Measurements from ENCODE around the gene DNAH14.

Gene DNAH14

DNA sequence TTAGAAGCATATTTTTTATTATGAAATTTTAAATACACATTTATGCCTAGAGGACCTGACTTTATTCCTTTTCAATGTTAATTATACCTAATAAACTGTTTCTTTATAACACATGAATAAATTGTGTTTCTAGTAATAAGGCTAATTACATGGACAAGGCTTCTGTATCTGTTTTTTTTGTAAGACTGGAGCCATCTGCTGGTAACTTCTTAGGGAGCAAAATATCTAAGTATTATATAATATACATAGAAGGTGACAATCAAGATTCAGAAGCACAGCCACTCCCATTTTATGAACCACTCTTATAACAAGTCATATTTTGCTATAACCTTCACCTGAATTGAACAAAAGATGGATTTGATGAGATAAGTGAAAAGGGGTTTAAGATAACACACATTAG is 414.1 kb downstream of the DNAH14 start:
- TF ChIP-seq, protein P1, sequence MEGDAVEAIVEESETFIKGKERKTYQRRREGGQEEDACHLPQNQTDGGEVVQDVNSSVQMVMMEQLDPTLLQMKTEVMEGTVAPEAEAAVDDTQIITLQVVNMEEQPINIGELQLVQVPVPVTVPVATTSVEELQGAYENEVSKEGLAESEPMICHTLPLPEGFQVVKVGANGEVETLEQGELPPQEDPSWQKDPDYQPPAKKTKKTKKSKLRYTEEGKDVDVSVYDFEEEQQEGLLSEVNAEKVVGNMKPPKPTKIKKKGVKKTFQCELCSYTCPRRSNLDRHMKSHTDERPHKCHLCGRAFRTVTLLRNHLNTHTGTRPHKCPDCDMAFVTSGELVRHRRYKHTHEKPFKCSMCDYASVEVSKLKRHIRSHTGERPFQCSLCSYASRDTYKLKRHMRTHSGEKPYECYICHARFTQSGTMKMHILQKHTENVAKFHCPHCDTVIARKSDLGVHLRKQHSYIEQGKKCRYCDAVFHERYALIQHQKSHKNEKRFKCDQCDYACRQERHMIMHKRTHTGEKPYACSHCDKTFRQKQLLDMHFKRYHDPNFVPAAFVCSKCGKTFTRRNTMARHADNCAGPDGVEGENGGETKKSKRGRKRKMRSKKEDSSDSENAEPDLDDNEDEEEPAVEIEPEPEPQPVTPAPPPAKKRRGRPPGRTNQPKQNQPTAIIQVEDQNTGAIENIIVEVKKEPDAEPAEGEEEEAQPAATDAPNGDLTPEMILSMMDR (IDR thresholded peaks at IDR 0.05; ENCODE audit: low read depth, low read length, missing control alignments) = no peak
- DNase-seq (ENCODE audit: low read depth) = no peak
- H3K4me3 ChIP-seq (ENCODE audit: low read depth, low read length) = no peak overlapping the region

DNA sequence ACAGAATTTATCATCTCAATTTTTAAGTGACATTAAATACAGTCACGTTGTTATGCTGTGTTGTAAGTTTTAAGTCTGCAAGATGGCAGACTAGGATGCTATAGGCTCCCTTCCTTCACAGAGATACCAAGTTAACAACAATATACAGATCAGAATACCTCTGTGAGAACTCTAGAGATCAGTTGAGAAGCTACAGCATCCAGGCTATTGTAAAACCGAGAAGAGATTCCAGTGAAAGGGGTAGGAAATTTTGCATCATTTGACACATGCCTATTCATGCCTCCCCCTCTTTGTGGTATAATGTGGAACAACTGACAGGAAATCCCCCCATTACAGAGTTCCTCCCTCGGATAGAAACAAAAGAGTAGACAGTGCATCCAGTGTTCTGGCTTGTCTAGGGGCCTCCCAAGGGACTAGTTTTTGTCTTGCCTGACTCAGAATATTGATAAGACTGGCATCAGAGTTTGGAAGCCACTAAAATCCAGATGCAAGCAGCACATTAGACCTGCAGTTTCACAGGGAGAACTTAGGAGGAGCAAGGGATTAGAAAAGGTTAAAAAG is 417.7 kb downstream of the DNAH14 start:
- TF ChIP-seq, protein P1 (IDR thresholded peaks at IDR 0.05; ENCODE audit: low read depth, low read length, missing control alignments) = no peak
- no peak overlapping the region for H3K4me3 ChIP-seq (ENCODE audit: low read depth, low read length)
- no peak for DNase-seq (ENCODE audit: low read depth)

DNA sequence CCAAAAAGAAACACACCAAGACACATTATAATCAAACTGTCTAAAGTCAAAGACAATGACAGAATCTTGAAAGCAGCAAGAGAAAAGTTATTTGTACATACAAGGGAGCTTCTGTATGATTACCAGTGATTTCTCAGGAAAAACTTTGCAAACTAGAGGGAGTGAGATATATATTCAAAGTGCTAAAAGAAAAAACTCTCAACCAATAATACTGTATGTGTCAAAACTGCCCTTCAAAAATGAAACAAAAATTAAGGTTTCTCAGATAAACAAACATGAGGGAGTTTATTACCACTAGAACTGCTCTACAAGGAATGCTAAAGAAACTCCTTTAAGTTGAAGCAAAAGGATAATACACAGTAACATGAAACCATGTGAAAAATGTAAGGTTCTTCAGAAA is 418.9 kb downstream of the DNAH14 start:
- TF ChIP-seq, protein P1 (IDR thresholded peaks at IDR 0.05; ENCODE audit: low read depth, low read length, missing control alignments) = no peak
- DNase-seq (ENCODE audit: low read depth) = no peak
- no peak overlapping the region for H3K4me3 ChIP-seq (ENCODE audit: low read depth, low read length)

DNA sequence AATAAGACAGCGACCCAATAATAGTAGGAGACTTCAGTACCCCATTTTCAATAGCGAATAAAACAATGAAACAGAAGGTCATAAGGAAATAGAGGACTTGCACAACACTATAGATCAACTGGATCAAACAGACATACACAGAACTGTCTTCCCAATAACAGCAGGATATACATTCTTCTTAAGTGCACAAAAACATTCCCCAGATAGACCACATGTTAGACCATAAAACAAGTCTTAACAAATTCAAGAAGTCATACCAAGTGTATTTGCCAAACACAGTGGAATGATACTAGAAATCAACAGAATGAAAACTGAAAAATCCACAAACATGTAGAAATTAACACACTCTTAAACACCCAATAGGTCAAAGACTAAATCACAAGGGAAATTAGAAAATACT is 420.4 kb downstream of the DNAH14 start:
- no peak for DNase-seq (ENCODE audit: low read depth)
- TF ChIP-seq, protein P1 (IDR thresholded peaks at IDR 0.05; ENCODE audit: low read depth, low read length, missing control alignments) = no peak

DNA sequence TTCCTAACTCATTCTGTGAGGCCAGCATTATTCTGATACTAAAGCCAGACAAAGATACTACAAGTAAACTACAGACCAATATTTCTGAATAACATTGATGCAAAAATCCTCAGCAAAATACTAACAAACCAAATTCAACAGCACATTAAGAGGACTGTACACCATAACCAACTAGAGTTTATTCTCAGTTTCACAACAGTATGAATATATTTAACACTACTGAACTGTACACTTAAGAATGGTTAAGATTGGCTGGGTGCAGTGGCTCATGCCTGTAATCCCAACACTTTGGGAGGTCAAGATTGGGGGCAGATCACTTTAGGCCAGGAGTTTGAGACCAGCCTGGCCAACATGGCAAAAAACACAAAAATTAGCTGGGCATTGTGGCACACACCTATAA is 421.4 kb downstream of the DNAH14 start:
- no peak overlapping the region for H3K4me3 ChIP-seq (ENCODE audit: low read depth, low read length)
- no peak for DNase-seq (ENCODE audit: low read depth)
- TF ChIP-seq, protein P1 (IDR thresholded peaks at IDR 0.05; ENCODE audit: low read depth, low read length, missing control alignments) = no peak

More for the DNA sequence above, 420.4 kb downstream of the DNAH14 start:
- no peak overlapping the region for H3K4me3 ChIP-seq (ENCODE audit: low read depth, low read length)

DNA sequence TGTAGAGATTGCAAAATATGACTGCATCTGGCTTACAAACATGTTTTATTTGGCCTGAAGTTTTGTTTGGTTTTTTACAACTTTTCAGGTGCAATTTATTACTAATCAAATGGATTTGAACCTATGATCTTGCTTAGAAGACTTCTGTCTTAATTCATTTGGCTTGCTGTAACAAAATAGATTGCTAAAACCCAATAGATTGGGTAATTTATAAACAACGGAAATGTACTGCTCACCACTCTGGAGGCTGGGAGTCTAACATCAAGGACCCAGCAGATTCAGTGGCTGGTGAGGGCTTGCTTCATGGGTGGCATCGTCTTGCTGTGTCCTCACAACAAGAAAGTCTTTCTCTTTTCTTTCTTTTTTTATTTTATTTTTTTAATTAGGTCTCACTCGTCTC is 425.4 kb downstream of the DNAH14 start:
- DNase-seq (ENCODE audit: low read depth) = no peak
- no peak overlapping the region for H3K4me3 ChIP-seq (ENCODE audit: low read depth, low read length)
- TF ChIP-seq, protein P1 (IDR thresholded peaks at IDR 0.05; ENCODE audit: low read depth, low read length, missing control alignments) = no peak

DNA sequence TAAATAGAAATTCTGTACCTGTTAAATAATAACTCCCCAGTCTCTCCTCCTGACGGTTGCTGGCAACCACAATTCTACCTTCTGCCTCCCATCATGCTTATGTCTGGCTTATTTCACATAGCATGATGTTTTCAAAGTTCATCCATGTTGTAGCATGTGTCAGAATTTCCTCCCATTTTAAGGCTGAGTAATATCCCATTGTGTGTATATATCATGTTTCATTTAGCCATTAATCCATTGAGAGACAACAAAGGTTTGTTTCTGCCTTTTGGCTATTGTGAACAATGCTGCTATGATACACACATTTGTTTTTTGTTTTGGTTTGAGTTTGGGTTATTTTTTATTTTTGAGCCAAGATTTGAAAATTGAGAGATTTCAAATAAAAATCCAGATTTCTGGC is 426.4 kb downstream of the DNAH14 start:
- DNase-seq (ENCODE audit: low read depth) = no peak
- H3K4me3 ChIP-seq (ENCODE audit: low read depth, low read length) = no peak overlapping the region
- TF ChIP-seq, protein P1 (IDR thresholded peaks at IDR 0.05; ENCODE audit: low read depth, low read length, missing control alignments) = no peak

All from GM12864 (cell line).